Endothelial cell of umbilical vein (primary cell): ENCODE measurements around the gene MINDY4. TPM values are rescaled to one million over a fixed set of nuclear protein-coding genes. Genes with fewer than 3 reads are reported as not detected.

Experiments
- BruUV-seq: library from RNA; stranded (reverse); fragments of 400-500 nt; replicated peaks from 2 replicates; lab custom pipeline; 2021; lab: Mats Ljungman, UMichigan
- CTCF ChIA-PET: fragments of 300-600, 350-600 bp; sonication (Branson Sonifier 250); formaldehyde crosslinking; loops from one replicate; lab custom pipeline; 2021; ENCODE audit warnings: antibody characterized with exemption, inconsistent platforms; lab: Charles Lee
- POLR2A ChIA-PET: fragments of 300-600, 350-600 bp; sonication (Branson Sonifier 250); formaldehyde crosslinking; loops from one replicate; lab custom pipeline; 2021; ENCODE audit warnings: antibody characterized with exemption, inconsistent platforms; lab: Charles Lee
- DNase-seq: peaks from one replicate; pipeline ENCODE4 v3.0.0-alpha.2; 2011; ENCODE audit warnings: low read depth, low spot score
- FAIRE-seq: peaks from 2 replicates; lab custom pipeline; 2011; peaks lifted over from hg19 to GRCh38; lab: Jason Lieb, UNC
- H2AFZ ChIP-seq: 2 replicates; pipeline ENCODE4 v1.6.0; 2012; ENCODE audit warnings: low read depth, low read length, control low read depth, inconsistent platforms
- H3K27ac ChIP-seq: 2 replicates; pipeline ENCODE4 v1.5.1; 2011; ENCODE audit warnings: low read depth, mild to moderate bottlenecking, control low read depth, low read length, moderate library complexity; ENCODE audit not compliant: insufficient read depth
- H3K27me3 ChIP-seq, 2 experiments: 2 replicates each; pipeline versions ENCODE4 v1.6.0 to v1.6.1; 2011; ENCODE audit warnings: low read length in 2 of 2, mixed read lengths in 1 of 2; ENCODE audit not compliant: control insufficient read depth in 2 of 2, insufficient read depth in 2 of 2
- H3K36me3 ChIP-seq, 2 experiments: 2 replicates in 1 of 2; 3 replicates in 1 of 2; pipeline ENCODE4 v1.5.1; 2011; ENCODE audit warnings: low read length in 2 of 2, mild to moderate bottlenecking in 1 of 2, moderate library complexity in 1 of 2; ENCODE audit not compliant: control insufficient read depth in 2 of 2, insufficient read depth in 2 of 2; ENCODE audit errors: extremely low read depth in 1 of 2
- H3K4me1 ChIP-seq: 3 replicates; pipeline ENCODE4 v1.5.1; 2011; ENCODE audit warnings: mild to moderate bottlenecking, low read length; ENCODE audit not compliant: control insufficient read depth, insufficient read depth; ENCODE audit errors: extremely low read depth
- H3K4me2 ChIP-seq: 2 replicates; pipeline ENCODE4 v1.6.1; 2011; ENCODE audit warnings: low read length, control low read depth, mixed read lengths; ENCODE audit not compliant: insufficient read depth
- H3K4me3 ChIP-seq, 3 experiments: fragments of 200-600 bp in 1 of 3; sonication (generic), shearing (Covaris generic) in 1 of 3; replicated peaks in 1 of 3; 2 replicates each; pipeline ENCODE4 v1.5.1; 2011 to 2016; ENCODE audit warnings: control low read depth in 3 of 3, low read length in 3 of 3, mild to moderate bottlenecking in 2 of 3, inconsistent platforms in 1 of 3, low read depth in 1 of 3, moderate library complexity in 1 of 3; ENCODE audit not compliant: insufficient read depth in 1 of 3
- H3K79me2 ChIP-seq: 2 replicates; pipeline ENCODE4 v1.6.0; 2012; ENCODE audit warnings: low read length, inconsistent platforms; ENCODE audit not compliant: control insufficient read depth, insufficient read depth
- H3K9ac ChIP-seq: replicated peaks from 2 replicates; pipeline ENCODE3; 2011; ENCODE audit warnings: low read length, control low read depth; ENCODE audit not compliant: insufficient read depth; ENCODE audit errors: extremely low read depth
- H3K9me1 ChIP-seq: replicated peaks from 3 replicates; pipeline ENCODE4 v1.6.0; 2011; ENCODE audit warnings: mild to moderate bottlenecking, low read length; ENCODE audit not compliant: control insufficient read depth, insufficient read depth; ENCODE audit errors: extremely low read depth
- H3K9me3 ChIP-seq: replicated peaks from 2 replicates; pipeline ENCODE4 v1.5.1; 2012; ENCODE audit warnings: low read length, inconsistent platforms; ENCODE audit not compliant: control insufficient read depth, insufficient read depth
- H4K20me1 ChIP-seq: replicated peaks from 2 replicates; pipeline ENCODE3; 2011; ENCODE audit warnings: mild to moderate bottlenecking, low read length; ENCODE audit not compliant: control insufficient read depth, insufficient read depth; ENCODE audit errors: extremely low read depth
- CTCF ChIP-seq, 2 donors: IDR thresholded peaks; 1 replicate in 1 of 2; 2 replicates in 1 of 2; pipeline ENCODE4 v1.5.1; 2011; ENCODE audit warnings: low read length in 2 of 2, mild to moderate bottlenecking in 2 of 2, moderate library complexity in 2 of 2, control low read depth in 1 of 2, inconsistent platforms in 1 of 2, low read depth in 1 of 2; ENCODE audit not compliant: insufficient read depth in 1 of 2; ENCODE audit errors: extremely low read depth in 1 of 2
- EZH2 ChIP-seq: IDR thresholded peaks from 2 replicates; pipeline ENCODE4 v1.6.1; 2012; ENCODE audit warnings: borderline replicate concordance, low read depth, mild to moderate bottlenecking, moderate library complexity, low read length, inconsistent platforms; ENCODE audit not compliant: severe bottlenecking
- FOS ChIP-seq: IDR thresholded peaks from 2 replicates; pipeline ENCODE4 v1.6.1; 2011; ENCODE audit warnings: mild to moderate bottlenecking, low read length, moderate library complexity, borderline replicate concordance; ENCODE audit not compliant: insufficient read depth
- GATA2 ChIP-seq: IDR thresholded peaks from 2 replicates; pipeline ENCODE4 v1.7.0; 2011; ENCODE audit warnings: low read depth, mild to moderate bottlenecking, moderate library complexity, mixed read lengths, low read length; ENCODE audit not compliant: insufficient read length, insufficient read depth
- JUN ChIP-seq: IDR thresholded peaks from 2 replicates; pipeline ENCODE4 v1.6.1; 2011; ENCODE audit warnings: borderline replicate concordance, low read depth; ENCODE audit not compliant: insufficient read length, insufficient read depth
- MAX ChIP-seq: IDR thresholded peaks from 2 replicates; pipeline ENCODE4 v1.6.1; 2011; ENCODE audit not compliant: insufficient read depth, insufficient read length
- MYC ChIP-seq: IDR thresholded peaks from one replicate; pipeline ENCODE4 v1.6.1; 2011; ENCODE audit warnings: mild to moderate bottlenecking, low read depth, low read length
- POLR2A ChIP-seq: IDR thresholded peaks from 2 replicates; pipeline ENCODE4 v1.6.1; 2012; ENCODE audit warnings: low read depth, mild to moderate bottlenecking, control low read depth, low read length
- POLR2AphosphoS5 ChIP-seq: IDR thresholded peaks from 2 replicates; pipeline ENCODE4 v1.6.1; 2012; ENCODE audit warnings: low read depth, mild to moderate bottlenecking, control low read depth, low read length, moderate library complexity; ENCODE audit not compliant: insufficient read depth
- dilution Hi-C: fragments of 300-500 bp; cut with MboI; formaldehyde crosslinking; loops from one replicate; pipeline ENCODE4 v1.15.0; 2019; ENCODE audit warnings: low sequenced_read_pairs; ENCODE audit not compliant: extremely low pct_ligation_motif_present
- intact Hi-C: fragments of 100-400 bp; cut with micrococcal nuclease; formaldehyde crosslinking; loops from one replicate; pipeline ENCODE4 v1.10.0; 2022
- polyA plus RNA-seq, 4 experiments: library from polyadenylated mRNA; depleted of rRNA in 3 of 4; stranded (reverse) in 3 of 4; unstranded in 1 of 4; fragments of >200 nt; gene quantifications; 2 replicates each; pipeline versions ENCODE4 v1.2.1 to v1.2.3, GENCODE V29; 2011 to 2012; ENCODE audit warnings: missing spikeins in 1 of 4
- total RNA-seq: library from RNA; stranded (reverse); gene quantifications from 2 replicates; pipeline ENCODE4 v1.2.3, GENCODE V29; 2021

The MINDY4 gene
- total and polyA plus RNA-seq, 2 donors (not counting 3 experiments of a cell fraction or from before 2014, with no cell fraction given), result 2.2 to 4.7 TPM

GRCh38 chr7:30884881-30885280 lies 113.7 kb downstream of the MINDY4 start:
- BruUV-seq, result no TSS peak
- Histone ChIP-seq H3K36me3 (no peaks in the 10 kb centered on the region), H3K27me3 (peaks cover 10 to 13% of the 10 kb centered on the region in 2 experiments), H3K9me3 (no peaks in the 10 kb centered on the region), H3K4me3 (no peak overlapping the region), H4K20me1 (no peaks in the 10 kb centered on the region), H3K4me2 (no peak overlapping the region), H3K79me2 (no peaks in the 10 kb centered on the region), H3K9me1 (no peaks in the 10 kb centered on the region), H3K9ac (no peak overlapping the region), H3K4me1 (no peaks in the 10 kb centered on the region), H2AFZ (no peak overlapping the region), H3K27ac (no peak overlapping the region)
- DNase-seq, result no peak
- no peak for TF ChIP-seq CTCF (IDR thresholded peaks at IDR 0.05; ENCODE audit: extremely low read depth in 1 of 2, insufficient read depth in 1 of 2, low read depth in 1 of 2, low read length in 2 of 2)
- no peak for TF ChIP-seq JUN
- no peak for TF ChIP-seq EZH2
- no peak for TF ChIP-seq GATA2
- no peak for TF ChIP-seq FOS
- TF ChIP-seq MAX, result no peak
- TF ChIP-seq MYC, result no peak
- TF ChIP-seq POLR2AphosphoS5, result no peak
- no peak for TF ChIP-seq POLR2A
- POLR2A ChIA-PET, result no interaction called here
- no peak for FAIRE-seq
- dilution Hi-C loops (no loop called here), intact Hi-C loops (no loop called here)
- CTCF ChIA-PET, result interaction anchor here (1.3 to 2.1 kb wide), 3 partner anchors 24 to 54 kb away, joined by 3 to 6 read pairs (median 4); no protein-coding TSS in a partner anchor
